Liver (tissue), 9 donors: Measurements from ENCODE around the gene TMTC2. TPM values are rescaled to one million over a fixed set of nuclear protein-coding genes. Genes with fewer than 3 reads are reported as not detected.

ENCODE experiments used
- DNase-seq: peaks from one replicate; pipeline ENCODE4 v3.0.0-alpha.2; 2017; ENCODE audit warnings: low spot score
- H3K27ac ChIP-seq, 2 donors: one replicate each; pipeline ENCODE4 v1.7.0; 2013; ENCODE audit warnings: inconsistent platforms in 2 of 2, low read length in 2 of 2, control low read depth in 1 of 2, low read depth in 1 of 2, mild to moderate bottlenecking in 1 of 2
- H3K27me3 ChIP-seq, 4 donors: one replicate each; pipeline versions ENCODE4 v1.6.1 to v1.7.0; 2013; ENCODE audit warnings: low read length in 3 of 4, inconsistent platforms in 1 of 4, mild to moderate bottlenecking in 1 of 4, moderate library complexity in 1 of 4; ENCODE audit not compliant: control insufficient read depth in 4 of 4, insufficient read depth in 4 of 4
- H3K36me3 ChIP-seq, 4 donors: one replicate each; pipeline versions ENCODE4 v1.6.1 to v1.7.0; 2013; ENCODE audit warnings: low read length in 3 of 4, mild to moderate bottlenecking in 3 of 4, low read depth in 1 of 4, moderate library complexity in 1 of 4; ENCODE audit not compliant: control insufficient read depth in 4 of 4, insufficient read depth in 3 of 4
- H3K4me1 ChIP-seq, 4 donors: one replicate each; pipeline versions ENCODE4 v1.6.1 to v1.7.0; 2013; ENCODE audit warnings: low read length in 3 of 4, mild to moderate bottlenecking in 3 of 4, moderate library complexity in 1 of 4; ENCODE audit not compliant: control insufficient read depth in 4 of 4, insufficient read depth in 4 of 4
- H3K4me3 ChIP-seq, 3 donors: one replicate each; pipeline versions ENCODE4 v1.6.1 to v1.7.0; 2013; ENCODE audit warnings: low read length in 3 of 3, control low read depth in 1 of 3, low read depth in 1 of 3, mild to moderate bottlenecking in 1 of 3
- H3K9ac ChIP-seq, 2 donors: one replicate each; pipeline ENCODE4 v1.7.0; 2013; ENCODE audit warnings: low read length in 2 of 2, mild to moderate bottlenecking in 2 of 2, moderate library complexity in 2 of 2, control low read depth in 1 of 2, low read depth in 1 of 2
- H3K9me3 ChIP-seq, 4 donors: one replicate each; pipeline versions ENCODE4 v1.6.1 to v1.7.0; 2013; ENCODE audit warnings: low read length in 3 of 4; ENCODE audit not compliant: control insufficient read depth in 4 of 4
- EGR1 ChIP-seq, 2 donors: IDR thresholded peaks; 2 replicates each; pipeline ENCODE4 v1.6.1; 2016 to 2018; ENCODE audit warnings: antibody characterized with exemption in 2 of 2, low read depth in 2 of 2
- FOXA1 ChIP-seq: IDR thresholded peaks from 2 replicates; pipeline ENCODE4 v1.6.1; 2016; ENCODE audit warnings: antibody characterized with exemption
- FOXA2 ChIP-seq: IDR thresholded peaks from 2 replicates; pipeline ENCODE4 v1.6.1; 2016; ENCODE audit warnings: antibody characterized with exemption
- HNF4A ChIP-seq, 2 donors: conservative IDR thresholded peaks; 2 replicates each; pipeline ENCODE4 v1.6.1; 2016; ENCODE audit warnings: antibody characterized with exemption in 2 of 2, mild to moderate bottlenecking in 2 of 2
- HNF4G ChIP-seq: IDR thresholded peaks from 2 replicates; pipeline ENCODE4 v1.6.1; 2016; ENCODE audit warnings: antibody characterized with exemption
- JUND ChIP-seq, 2 donors: IDR thresholded peaks; 2 replicates each; pipeline ENCODE4 v1.6.1; 2016; ENCODE audit warnings: antibody characterized with exemption in 2 of 2
- NR2F2 ChIP-seq: IDR thresholded peaks from 2 replicates; pipeline ENCODE4 v1.6.1; 2016; ENCODE audit warnings: antibody characterized with exemption
- RXRA ChIP-seq, 2 donors: IDR thresholded peaks; 2 replicates each; pipeline ENCODE4 v1.6.1; 2017 to 2018; ENCODE audit warnings: antibody characterized with exemption in 2 of 2, mild to moderate bottlenecking in 1 of 2
- SP1 ChIP-seq: IDR thresholded peaks from 2 replicates; pipeline ENCODE4 v1.6.1; 2018; ENCODE audit warnings: antibody characterized with exemption, mild to moderate bottlenecking
- TAF1 ChIP-seq: conservative IDR thresholded peaks from 2 replicates; pipeline ENCODE4 v1.6.1; 2016; ENCODE audit warnings: antibody characterized with exemption, mild to moderate bottlenecking
- YY1 ChIP-seq: IDR thresholded peaks from 2 replicates; pipeline ENCODE4 v1.6.1; 2016; ENCODE audit warnings: antibody characterized with exemption, mild to moderate bottlenecking
- WGBS: extraction: QIAGEN DNeasy Blood & Tissue Kit; methylation state at CpG from one replicate; pipeline ENCODE4 v1.1.7; 2013; 5-methylcytosine and 5-hydroxymethylcytosine counted together
- polyA plus RNA-seq, 2 donors: library from polyadenylated mRNA; stranded (reverse) in 1 of 2; unstranded in 1 of 2; fragments of 200-250 nt in 1 of 2; fragments of >200 nt in 1 of 2; fragmentation: Nextera tagmentation in 1 of 2; extraction: Ambion mirVana in 1 of 2; gene quantifications; one replicate each; pipeline versions ENCODE4 v1.2.1 to v1.2.3, GENCODE V29; 2013 to 2015
- total RNA-seq, 2 donors: library from RNA; depleted of rRNA; stranded (reverse); fragments of >200 nt; gene quantifications; one replicate each; pipeline ENCODE4 v1.2.3, GENCODE V29; 2014
- TF ChIP-seq, protein P1 (sequence below): IDR thresholded peaks from 2 replicates; pipeline ENCODE4 v1.6.1; 2016; ENCODE audit warnings: antibody characterized with exemption
- TF ChIP-seq, protein P2 (sequence below): fragments of 150-350 bp; IDR thresholded peaks from 2 replicates; pipeline ENCODE4 v1.5.1; 2017; ENCODE audit warnings: improper control_type of control experiment, low read depth, low read length; ENCODE audit not compliant: missing input control
- donor health status: healthy.
- donor health status: healthy.
- donor health status: healthy.
- donor health status: healthy.
- donor health status: healthy.

TMTC2 gene
- total and polyA plus RNA-seq, 4 donors = 0.36 to 3.0 (median 0.61) TPM

DNA sequence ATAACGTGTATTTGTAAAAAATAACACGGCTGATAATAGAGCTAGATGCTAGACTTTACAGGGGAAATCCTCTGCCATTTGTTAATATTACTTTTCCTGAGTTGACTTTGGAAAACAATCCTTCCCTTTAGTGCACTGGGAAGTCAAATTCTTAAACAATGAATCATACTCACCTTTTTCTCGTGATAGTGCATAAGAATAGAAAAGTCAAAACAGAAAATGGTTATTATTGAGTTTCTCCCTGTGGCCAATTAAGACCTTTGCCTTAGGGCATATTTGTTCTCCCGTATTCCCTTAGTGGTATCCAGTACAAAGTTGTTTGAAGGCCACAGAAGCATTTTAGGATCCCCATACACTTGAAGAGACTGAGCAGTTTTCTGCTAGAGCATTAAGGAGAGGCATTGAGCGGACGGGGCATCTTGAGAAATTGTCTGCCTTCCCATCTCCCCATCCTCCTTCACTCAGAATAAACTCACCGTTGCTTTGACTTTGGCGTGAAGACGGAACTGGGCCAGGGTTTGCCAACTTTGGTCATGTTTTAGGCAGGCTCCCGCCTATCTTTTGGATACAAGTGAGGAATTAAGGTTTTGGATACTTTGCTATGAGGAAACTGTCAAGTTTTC is 171.3 kb downstream of the TMTC2 start (continued):
- TF ChIP-seq HNF4A (conservative IDR thresholded peaks at IDR 0.05) (no peak), RXRA (IDR thresholded peaks at IDR 0.05) (no peak), YY1 (no peak), FOXA2 (no peak), HNF4G (no peak), SP1 (no peak)
- TF ChIP-seq, protein P1, sequence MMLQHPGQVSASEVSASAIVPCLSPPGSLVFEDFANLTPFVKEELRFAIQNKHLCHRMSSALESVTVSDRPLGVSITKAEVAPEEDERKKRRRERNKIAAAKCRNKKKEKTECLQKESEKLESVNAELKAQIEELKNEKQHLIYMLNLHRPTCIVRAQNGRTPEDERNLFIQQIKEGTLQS = no peak
- TF ChIP-seq, protein P2, sequence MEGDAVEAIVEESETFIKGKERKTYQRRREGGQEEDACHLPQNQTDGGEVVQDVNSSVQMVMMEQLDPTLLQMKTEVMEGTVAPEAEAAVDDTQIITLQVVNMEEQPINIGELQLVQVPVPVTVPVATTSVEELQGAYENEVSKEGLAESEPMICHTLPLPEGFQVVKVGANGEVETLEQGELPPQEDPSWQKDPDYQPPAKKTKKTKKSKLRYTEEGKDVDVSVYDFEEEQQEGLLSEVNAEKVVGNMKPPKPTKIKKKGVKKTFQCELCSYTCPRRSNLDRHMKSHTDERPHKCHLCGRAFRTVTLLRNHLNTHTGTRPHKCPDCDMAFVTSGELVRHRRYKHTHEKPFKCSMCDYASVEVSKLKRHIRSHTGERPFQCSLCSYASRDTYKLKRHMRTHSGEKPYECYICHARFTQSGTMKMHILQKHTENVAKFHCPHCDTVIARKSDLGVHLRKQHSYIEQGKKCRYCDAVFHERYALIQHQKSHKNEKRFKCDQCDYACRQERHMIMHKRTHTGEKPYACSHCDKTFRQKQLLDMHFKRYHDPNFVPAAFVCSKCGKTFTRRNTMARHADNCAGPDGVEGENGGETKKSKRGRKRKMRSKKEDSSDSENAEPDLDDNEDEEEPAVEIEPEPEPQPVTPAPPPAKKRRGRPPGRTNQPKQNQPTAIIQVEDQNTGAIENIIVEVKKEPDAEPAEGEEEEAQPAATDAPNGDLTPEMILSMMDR = no peak

GRCh38 chr12:82858534-82858917 is 171.8 kb downstream of the TMTC2 start:
- no peaks in the 10 kb centered on the region for H3K9me3 ChIP-seq
- H3K4me3 ChIP-seq = no peak overlapping the region
- H3K36me3 ChIP-seq = no peaks in the 10 kb centered on the region

GRCh38 chr12:82862069-82862841 is 175.5 kb downstream of the TMTC2 start:
- no peaks in the 10 kb centered on the region for H3K27me3 ChIP-seq
- H3K4me1 ChIP-seq = no peaks in the 10 kb centered on the region
- TF ChIP-seq YY1 = no peak
- TF ChIP-seq, protein P1 = no peak
- H3K4me3 ChIP-seq = no peak overlapping the region
- no peaks in the 10 kb centered on the region for H3K9me3 ChIP-seq
- no peak overlapping the region for H3K27ac ChIP-seq
- 38% methylated on average over 1 of the region's 1 CpG for WGBS
- H3K36me3 ChIP-seq = no peaks in the 10 kb centered on the region
- H3K9ac ChIP-seq = no peak overlapping the region
- no peak for DNase-seq

More at GRCh38 chr12:82858534-82858917, 171.8 kb downstream of the TMTC2 start:
- Histone ChIP-seq H3K4me1 (no peaks in the 10 kb centered on the region), H3K9ac (no peak overlapping the region), H3K27me3 (no peaks in the 10 kb centered on the region), H3K27ac (no peak overlapping the region)
- WGBS = 93% methylated on average over 3 of the region's 3 CpGs
- DNase-seq = no peak
- no peak for TF ChIP-seq JUND (IDR thresholded peaks at IDR 0.05)

DNA sequence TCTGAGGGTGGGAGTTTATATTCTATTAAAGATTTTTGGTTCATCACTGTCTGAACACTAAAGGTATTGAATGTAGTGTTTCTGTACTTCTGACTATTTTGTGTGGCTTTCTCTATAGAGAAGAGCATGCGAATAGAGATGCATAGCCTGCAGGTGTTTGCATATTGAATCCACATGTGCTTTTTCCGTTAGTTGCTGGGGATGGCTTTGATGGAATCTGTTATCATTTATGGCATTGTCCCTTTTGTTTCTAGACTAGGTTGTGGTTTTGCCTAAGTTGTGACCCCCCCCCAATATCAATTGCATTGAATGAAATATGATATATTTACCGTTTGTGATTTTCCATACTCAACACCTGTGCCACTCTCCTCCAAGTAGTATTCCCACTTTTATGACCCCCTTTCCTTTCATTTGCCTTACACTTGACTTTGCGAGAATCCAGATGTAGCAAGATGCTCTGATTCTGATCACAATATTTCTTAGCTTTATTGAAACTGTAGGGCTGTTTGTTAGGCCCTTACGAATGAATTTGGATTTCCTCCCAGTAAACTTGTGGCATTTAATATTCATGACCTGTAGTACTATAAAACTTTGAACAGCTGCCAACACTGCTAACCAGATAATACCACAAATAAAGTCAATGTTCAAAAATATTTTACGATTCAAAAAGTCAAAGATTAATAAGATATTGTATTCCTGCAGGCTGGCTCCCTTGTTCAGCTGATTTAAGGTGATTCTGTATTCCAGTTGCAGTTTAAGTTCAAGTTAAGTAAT is 176.4 kb downstream of the TMTC2 start:
- WGBS = 86% methylated on average over 6 of the region's 6 CpGs
- H3K4me3 ChIP-seq = no peak overlapping the region
- no peak for DNase-seq

More for the DNA sequence above, 176.4 kb downstream of the TMTC2 start:
- no peaks in the 10 kb centered on the region for H3K9me3 ChIP-seq
- no peaks in the 10 kb centered on the region for H3K4me1 ChIP-seq
- no peak overlapping the region for H3K27ac ChIP-seq
- H3K27me3 ChIP-seq = no peaks in the 10 kb centered on the region
- H3K36me3 ChIP-seq = no peaks in the 10 kb centered on the region
- TF ChIP-seq, protein P2 = no peak
- TF ChIP-seq NR2F2 (no peak), EGR1 (IDR thresholded peaks at IDR 0.05; ENCODE audit: low read depth in 2 of 2) (no peak), FOXA1 (no peak), TAF1 (no peak)
- H3K9ac ChIP-seq = no peak overlapping the region
